Endothelial cell of coronary artery (primary cell): ENCODE data around the gene ADK. TPM values are rescaled to one million over a fixed set of nuclear protein-coding genes. Genes with fewer than 3 reads are reported as not detected.

Source experiments
- total RNA-seq: library from RNA; depleted of rRNA; stranded (reverse); fragments of >200 nt; gene quantifications from 2 replicates; pipeline ENCODE4 v1.2.3, GENCODE V29; 2014

The ADK gene
- 22.3 and 35.0 TPM in 2 replicates for total RNA-seq

GRCh38 chr10:74150990-74151878 lies at the start of gene ADK:
Gene ADK, plus strand, starts transcription at chr10:74151221. Its CDS starts 58 bp downstream, at chr10:74151279.

GRCh38 chr10:74150204-74150989 lies 624 bp upstream of the ADK start, which contains the start of gene AP3M1:
Gene AP3M1, minus strand, starts transcription at chr10:74150828. Its CDS starts 12,449 bp downstream, at chr10:74138379.

Other genes starting within 250 kb of the ADK start
- 45.6 and 46.1 TPM in 2 replicates for gene PLAU, start 240.1 kb upstream of the ADK start, total RNA-seq
- gene VCL, start 153.1 kb upstream of the ADK start, total RNA-seq: 140 and 232 TPM in 2 replicates
- gene AP3M1, start 393 bp upstream of the ADK start, total RNA-seq: 29.1 and 29.9 TPM in 2 replicates